Sigmoid colon (tissue), 7 donors: Measurements from ENCODE around the gene SDK1. TPM values are rescaled to one million over a fixed set of nuclear protein-coding genes. Genes with fewer than 3 reads are reported as not detected.

Experiments
- DNase-seq: peaks from one replicate; pipeline ENCODE4 v3.0.0-alpha.2; 2019
- H3K27ac ChIP-seq, 4 donors: fragments of 200-600 bp; sonication (generic); one replicate each; pipeline ENCODE4 v1.5.1; 2016 to 2019; ENCODE audit warnings: mild to moderate bottlenecking in 1 of 4
- H3K27me3 ChIP-seq, 3 donors: fragments of 200-600 bp; sonication (generic); one replicate each; pipeline ENCODE4 v1.5.1; 2019; ENCODE audit warnings: mild to moderate bottlenecking in 1 of 3
- H3K36me3 ChIP-seq, 4 donors: fragments of 200-600 bp; sonication (generic); one replicate each; pipeline ENCODE4 v1.5.1; 2016 to 2019
- H3K4me1 ChIP-seq, 4 donors: fragments of 200-600 bp; sonication (generic); one replicate each; pipeline ENCODE4 v1.5.1; 2017 to 2019
- H3K4me3 ChIP-seq, 4 donors: fragments of 200-600 bp; sonication (generic); one replicate each; pipeline ENCODE4 v1.5.1; 2017 to 2019; ENCODE audit warnings: mild to moderate bottlenecking in 2 of 4, moderate library complexity in 1 of 4
- H3K9me3 ChIP-seq, 4 donors: fragments of 200-600 bp in 3 of 4; sonication (generic) in 3 of 4; one replicate each; pipeline versions ENCODE4 v1.5.1 to v1.6.1; 2013 to 2019
- EP300 ChIP-seq, 4 donors: sonication (generic); formaldehyde crosslinking; IDR thresholded peaks; one replicate each; pipeline ENCODE4 v1.6.1; 2017; ENCODE audit warnings: antibody characterized with exemption in 4 of 4
- POLR2A ChIP-seq, 2 donors: fragments of 450-650 bp; IDR thresholded peaks; one replicate each; pipeline ENCODE4 v1.6.1; 2016; ENCODE audit warnings: antibody characterized with exemption in 2 of 2, mild to moderate bottlenecking in 2 of 2, moderate library complexity in 2 of 2
- POLR2AphosphoS5 ChIP-seq, 4 donors: sonication (generic); formaldehyde crosslinking; IDR thresholded peaks; one replicate each; pipeline ENCODE4 v1.6.1; 2017; ENCODE audit warnings: antibody characterized with exemption in 4 of 4
- WGBS, 2 donors: extraction: QIAGEN DNeasy Blood & Tissue Kit; methylation state at CpG; one replicate each; pipeline ENCODE4 v1.1.7; 2013; 5-methylcytosine and 5-hydroxymethylcytosine counted together
- intact Hi-C: fragments of 100-400 bp; cut with DNase I; formaldehyde crosslinking; loops from one replicate; pipeline ENCODE4 v1.15.1; 2023
- polyA plus RNA-seq, 3 donors: library from polyadenylated mRNA; stranded (reverse); fragments of 200-250 nt; gene quantifications; one replicate each; pipeline ENCODE4 v1.2.3, GENCODE V29; 2013
- total RNA-seq, 4 donors: library from RNA; depleted of rRNA; stranded (reverse); fragments of >200 nt; gene quantifications; one replicate each; pipeline ENCODE4 v1.1.0, GENCODE V29; 2016
- TF ChIP-seq, protein P1 (sequence below), 4 experiments: fragments of 450-650 bp in 3 of 4; fragments of 200-600 bp in 1 of 4; IDR thresholded peaks; one replicate each; pipeline ENCODE4 v1.5.1; 2016 to 2019; ENCODE audit warnings: antibody characterized with exemption in 4 of 4, mild to moderate bottlenecking in 3 of 4, moderate library complexity in 2 of 4
- donor health status: healthy with polysubstance abuse.
- donor health status: Bipolar disorder and iron deficiency.
- donor health status: healthy.

Gene SDK1
- total and polyA plus RNA-seq, 7 donors: under 0.01 to 23.0 (median 10.0) TPM; not detected in 1

DNA sequence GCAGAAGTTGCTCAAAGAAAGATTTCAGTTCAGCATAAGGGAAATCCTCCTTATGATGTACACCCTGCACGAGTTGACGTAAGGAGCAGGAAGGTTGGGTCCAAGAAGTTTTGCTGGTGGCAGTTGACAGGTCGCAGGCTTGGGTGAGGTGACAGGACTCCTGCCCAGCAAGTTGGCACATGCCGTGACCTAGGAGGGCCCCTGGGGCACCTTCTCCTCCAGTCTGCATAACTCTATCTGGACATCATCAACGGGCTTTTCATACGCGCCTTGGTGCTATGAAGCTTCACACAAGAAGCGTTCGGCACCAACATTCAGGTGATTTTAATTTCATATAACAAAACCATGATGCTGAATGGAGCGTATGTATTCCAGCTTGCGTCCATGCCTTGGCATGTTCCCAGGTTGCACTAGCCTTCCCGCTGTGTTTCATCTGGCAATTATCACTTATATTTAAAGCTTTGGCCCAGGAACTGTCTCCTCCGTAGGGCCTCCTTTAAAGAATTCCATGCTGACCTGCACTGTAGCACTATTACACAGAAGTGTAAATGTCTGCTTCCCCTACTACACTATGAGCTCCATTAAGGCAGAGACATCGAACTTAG lies 729.4 kb downstream of the SDK1 start:
- Histone ChIP-seq H3K4me1 (peaks cover 0 to 18% (median 12%) of the 10 kb centered on the region in 4 donors), H3K27ac (peak overlapping the region in 1 of 4 donors; percentile 1), H3K27me3 (no peaks in the 10 kb centered on the region), H3K36me3 (no peaks in the 10 kb centered on the region), H3K9me3 (no peaks in the 10 kb centered on the region), H3K4me3 (no peak overlapping the region)
- DNase-seq: no peak
- 81 to 95% methylated on average over 14 of the region's 14 CpGs for WGBS, 2 donors
- intact Hi-C loops: no loop called here
- TF ChIP-seq, protein P1, sequence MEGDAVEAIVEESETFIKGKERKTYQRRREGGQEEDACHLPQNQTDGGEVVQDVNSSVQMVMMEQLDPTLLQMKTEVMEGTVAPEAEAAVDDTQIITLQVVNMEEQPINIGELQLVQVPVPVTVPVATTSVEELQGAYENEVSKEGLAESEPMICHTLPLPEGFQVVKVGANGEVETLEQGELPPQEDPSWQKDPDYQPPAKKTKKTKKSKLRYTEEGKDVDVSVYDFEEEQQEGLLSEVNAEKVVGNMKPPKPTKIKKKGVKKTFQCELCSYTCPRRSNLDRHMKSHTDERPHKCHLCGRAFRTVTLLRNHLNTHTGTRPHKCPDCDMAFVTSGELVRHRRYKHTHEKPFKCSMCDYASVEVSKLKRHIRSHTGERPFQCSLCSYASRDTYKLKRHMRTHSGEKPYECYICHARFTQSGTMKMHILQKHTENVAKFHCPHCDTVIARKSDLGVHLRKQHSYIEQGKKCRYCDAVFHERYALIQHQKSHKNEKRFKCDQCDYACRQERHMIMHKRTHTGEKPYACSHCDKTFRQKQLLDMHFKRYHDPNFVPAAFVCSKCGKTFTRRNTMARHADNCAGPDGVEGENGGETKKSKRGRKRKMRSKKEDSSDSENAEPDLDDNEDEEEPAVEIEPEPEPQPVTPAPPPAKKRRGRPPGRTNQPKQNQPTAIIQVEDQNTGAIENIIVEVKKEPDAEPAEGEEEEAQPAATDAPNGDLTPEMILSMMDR (IDR thresholded peaks at IDR 0.05): no peak
- TF ChIP-seq POLR2AphosphoS5 (IDR thresholded peaks at IDR 0.05): peak in 1 of 4 donors; percentile 29

DNA sequence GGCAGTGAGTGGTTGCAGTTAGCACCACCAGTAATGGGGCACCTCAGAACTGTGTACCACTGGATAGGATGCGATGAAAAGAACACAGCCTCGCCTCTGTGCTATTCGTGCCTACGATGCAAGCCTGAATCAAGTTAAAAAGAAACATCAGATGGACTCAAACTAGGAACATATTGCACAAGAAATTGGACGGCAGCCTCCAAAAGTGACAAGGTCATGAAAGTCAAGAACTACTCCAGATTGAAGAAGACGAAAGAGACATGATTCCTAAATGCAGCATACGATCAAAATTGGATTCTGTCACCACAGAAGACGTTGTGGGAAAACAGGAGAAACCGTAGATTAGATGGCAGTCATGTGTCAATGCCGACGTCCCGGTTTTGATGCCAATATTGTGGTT lies 732.9 kb downstream of the SDK1 start:
- 83 to 90% methylated on average over 12 of the region's 12 CpGs for WGBS, 2 donors
- Histone ChIP-seq H3K9me3 (no peaks in the 10 kb centered on the region), H3K36me3 (no peaks in the 10 kb centered on the region), H3K27ac (no peak overlapping the region), H3K4me3 (no peak overlapping the region), H3K27me3 (no peaks in the 10 kb centered on the region), H3K4me1 (peaks cover 0 to 9% (median 4%) of the 10 kb centered on the region in 4 donors)
- TF ChIP-seq POLR2A (IDR thresholded peaks at IDR 0.05): no peak
- TF ChIP-seq, protein P1 (IDR thresholded peaks at IDR 0.05): no peak
- TF ChIP-seq EP300 (IDR thresholded peaks at IDR 0.05): no peak
- no peak for TF ChIP-seq POLR2AphosphoS5 (IDR thresholded peaks at IDR 0.05)
- intact Hi-C loops: no loop called here
- DNase-seq: no peak

DNA sequence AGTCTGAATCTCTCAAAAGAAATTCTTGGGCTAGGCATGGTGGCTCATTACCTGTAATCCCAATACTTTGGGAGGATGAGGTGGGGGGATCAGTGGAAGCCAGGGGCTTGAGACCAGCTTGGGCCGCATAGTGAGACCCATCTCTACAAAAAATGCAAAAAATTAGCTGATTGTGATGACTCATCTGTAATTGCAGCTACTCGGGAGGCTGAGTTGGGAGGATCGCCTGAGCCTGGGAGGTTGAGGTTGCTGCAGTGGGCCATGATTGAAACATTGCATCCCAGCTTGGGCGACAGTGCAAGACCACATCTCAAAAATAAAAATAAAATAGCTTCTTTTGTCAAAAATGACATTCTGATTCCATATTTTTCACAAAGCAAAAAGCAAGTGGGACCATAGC lies 736.3 kb downstream of the SDK1 start:
- DNase-seq: no peak
- no peaks in the 10 kb centered on the region for H3K4me1 ChIP-seq
- H3K4me3 ChIP-seq: no peak overlapping the region
- TF ChIP-seq POLR2AphosphoS5 (IDR thresholded peaks at IDR 0.05) (no peak), POLR2A (IDR thresholded peaks at IDR 0.05) (no peak), EP300 (IDR thresholded peaks at IDR 0.05) (no peak)
- TF ChIP-seq, protein P1 (IDR thresholded peaks at IDR 0.05): no peak
- no peaks in the 10 kb centered on the region for H3K36me3 ChIP-seq
- intact Hi-C loops: no loop called here
- H3K27me3 ChIP-seq: no peaks in the 10 kb centered on the region
- 85 to 96% methylated on average over 4 of the region's 4 CpGs for WGBS, 2 donors
- H3K9me3 ChIP-seq: no peaks in the 10 kb centered on the region
- no peak overlapping the region for H3K27ac ChIP-seq

DNA sequence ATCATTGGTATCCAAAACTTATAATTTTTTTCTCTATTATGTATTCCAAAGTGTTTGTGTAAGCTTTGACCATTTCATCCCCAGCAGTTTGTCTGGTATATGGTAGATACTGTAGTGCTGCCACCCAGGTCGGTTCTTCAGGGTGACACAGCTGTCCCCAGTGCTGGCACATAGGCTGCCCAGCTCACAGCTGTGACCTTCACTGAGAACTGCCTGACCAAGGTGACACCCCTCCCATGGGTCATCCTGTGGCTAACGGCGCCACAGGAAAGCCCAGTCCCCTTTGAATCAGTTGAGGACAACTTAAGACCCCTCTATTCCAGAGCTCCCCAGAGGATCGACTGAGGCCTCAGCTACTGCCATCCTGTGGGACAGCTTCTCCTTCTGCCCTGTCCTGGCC lies 736.8 kb downstream of the SDK1 start:
- Histone ChIP-seq H3K4me1 (no peaks in the 10 kb centered on the region), H3K4me3 (no peak overlapping the region), H3K36me3 (no peaks in the 10 kb centered on the region), H3K9me3 (no peaks in the 10 kb centered on the region), H3K27me3 (no peaks in the 10 kb centered on the region), H3K27ac (no peak overlapping the region)
- TF ChIP-seq POLR2AphosphoS5 (IDR thresholded peaks at IDR 0.05) (no peak), EP300 (IDR thresholded peaks at IDR 0.05) (no peak), POLR2A (IDR thresholded peaks at IDR 0.05) (no peak)
- TF ChIP-seq, protein P1 (IDR thresholded peaks at IDR 0.05): no peak
- DNase-seq: no peak
- WGBS, 2 donors: 86 to 92% methylated on average over 4 of the region's 4 CpGs
- intact Hi-C loops: no loop called here
